ENCODE data around the gene ARFIP1. TPM values are rescaled to one million over a fixed set of nuclear protein-coding genes. Genes with fewer than 3 reads are reported as not detected.

ARFIP1 gene
- total RNA-seq, 1 donor from 2014 or later: 11.6 TPM

DNA sequence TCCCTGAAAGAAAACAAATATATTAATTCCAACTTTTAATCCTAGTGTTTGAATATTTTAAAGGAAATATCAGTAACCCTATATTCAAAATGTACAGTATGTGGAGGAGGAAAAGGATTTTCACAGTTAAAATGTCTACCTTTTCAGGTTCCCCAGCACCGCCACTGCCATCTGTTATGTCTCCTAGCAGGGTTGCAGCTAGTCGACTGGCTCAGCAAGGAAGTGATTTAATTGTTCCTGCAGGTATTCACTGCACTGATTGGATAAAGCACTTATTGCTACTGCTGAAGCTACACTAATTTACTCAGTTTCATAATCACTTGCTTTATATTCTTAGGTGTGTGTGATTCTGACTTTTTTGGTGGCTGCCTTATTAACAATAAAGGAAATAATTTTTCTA lies 90.9 kb downstream of the ARFIP1 start:
- peaks cover 0 to 9% of the 10 kb centered on the region in 2 donors for H3K36me3 ChIP-seq
- intact Hi-C loops (cut with DNase I): no loop called here
- no peak for DNase-seq (ENCODE audit: low spot score in 2 of 2)
- no peaks in the 10 kb centered on the region for H3K4me1 ChIP-seq
- no peaks in the 10 kb centered on the region for H3K27me3 ChIP-seq
- no peak overlapping the region for H3K27ac ChIP-seq
- H3K4me3 ChIP-seq: no peak overlapping the region
- no peaks in the 10 kb centered on the region for H3K9me3 ChIP-seq
- TF ChIP-seq, protein P1, sequence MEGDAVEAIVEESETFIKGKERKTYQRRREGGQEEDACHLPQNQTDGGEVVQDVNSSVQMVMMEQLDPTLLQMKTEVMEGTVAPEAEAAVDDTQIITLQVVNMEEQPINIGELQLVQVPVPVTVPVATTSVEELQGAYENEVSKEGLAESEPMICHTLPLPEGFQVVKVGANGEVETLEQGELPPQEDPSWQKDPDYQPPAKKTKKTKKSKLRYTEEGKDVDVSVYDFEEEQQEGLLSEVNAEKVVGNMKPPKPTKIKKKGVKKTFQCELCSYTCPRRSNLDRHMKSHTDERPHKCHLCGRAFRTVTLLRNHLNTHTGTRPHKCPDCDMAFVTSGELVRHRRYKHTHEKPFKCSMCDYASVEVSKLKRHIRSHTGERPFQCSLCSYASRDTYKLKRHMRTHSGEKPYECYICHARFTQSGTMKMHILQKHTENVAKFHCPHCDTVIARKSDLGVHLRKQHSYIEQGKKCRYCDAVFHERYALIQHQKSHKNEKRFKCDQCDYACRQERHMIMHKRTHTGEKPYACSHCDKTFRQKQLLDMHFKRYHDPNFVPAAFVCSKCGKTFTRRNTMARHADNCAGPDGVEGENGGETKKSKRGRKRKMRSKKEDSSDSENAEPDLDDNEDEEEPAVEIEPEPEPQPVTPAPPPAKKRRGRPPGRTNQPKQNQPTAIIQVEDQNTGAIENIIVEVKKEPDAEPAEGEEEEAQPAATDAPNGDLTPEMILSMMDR (IDR thresholded peaks at IDR 0.05): no peak

DNA sequence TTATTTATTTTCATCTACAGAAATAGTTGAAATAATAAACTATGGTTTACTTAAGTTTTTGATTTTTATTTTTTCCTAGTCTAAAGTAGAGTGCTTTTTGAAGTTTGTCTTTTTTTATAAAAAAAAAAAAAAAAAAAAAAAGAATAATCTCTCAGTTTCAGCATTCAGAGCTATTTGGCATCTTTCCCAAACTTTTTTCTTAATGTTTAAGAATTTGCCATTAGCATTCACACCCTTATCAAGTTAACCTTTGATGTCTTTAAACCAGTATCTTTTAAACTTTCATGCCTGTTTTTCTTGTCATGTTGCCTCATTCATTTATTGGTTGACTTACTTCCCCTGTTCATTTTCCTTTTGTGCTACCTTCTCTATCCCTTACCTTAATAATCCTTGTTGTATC lies 95.5 kb downstream of the ARFIP1 start:
- intact Hi-C loops (cut with DNase I): no loop called here

DNA sequence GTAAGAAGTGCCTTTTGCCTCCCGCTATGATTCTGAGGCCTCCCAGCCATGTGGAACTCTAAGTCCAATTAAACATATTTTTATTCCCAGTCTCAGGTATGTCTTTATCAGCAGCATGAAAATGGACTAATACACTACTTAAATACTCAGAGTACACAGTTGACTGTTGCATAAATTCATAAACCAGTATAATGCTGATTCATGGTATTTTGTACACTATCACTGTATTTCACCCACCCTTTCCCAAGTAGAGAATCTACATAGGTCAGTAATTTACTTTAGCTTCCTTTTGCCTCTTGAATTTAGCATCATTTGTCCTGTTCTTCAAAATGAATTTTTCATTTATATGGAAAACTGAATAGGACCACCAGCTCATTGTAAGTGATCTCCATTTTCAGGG lies 98.1 kb downstream of the ARFIP1 start:
- TF ChIP-seq, protein P1 (IDR thresholded peaks at IDR 0.05): no peak
- peaks cover 3 to 23% of the 10 kb centered on the region in 2 donors for H3K36me3 ChIP-seq
- intact Hi-C loops (cut with DNase I): no loop called here
- DNase-seq (ENCODE audit: low spot score in 2 of 2): no peak
- H3K27me3 ChIP-seq: no peaks in the 10 kb centered on the region
- no peaks in the 10 kb centered on the region for H3K4me1 ChIP-seq
- no peak overlapping the region for H3K4me3 ChIP-seq
- no peak overlapping the region for H3K27ac ChIP-seq
- H3K9me3 ChIP-seq: no peaks in the 10 kb centered on the region

More for the DNA sequence above, 95.5 kb downstream of the ARFIP1 start:
- H3K27me3 ChIP-seq: no peaks in the 10 kb centered on the region
- no peak for DNase-seq (ENCODE audit: low spot score in 2 of 2)
- H3K4me1 ChIP-seq: no peaks in the 10 kb centered on the region
- TF ChIP-seq, protein P1 (IDR thresholded peaks at IDR 0.05): no peak
- no peaks in the 10 kb centered on the region for H3K9me3 ChIP-seq
- peaks cover 0 to 23% of the 10 kb centered on the region in 2 donors for H3K36me3 ChIP-seq
- no peak overlapping the region for H3K4me3 ChIP-seq
- H3K27ac ChIP-seq: no peak overlapping the region

DNA sequence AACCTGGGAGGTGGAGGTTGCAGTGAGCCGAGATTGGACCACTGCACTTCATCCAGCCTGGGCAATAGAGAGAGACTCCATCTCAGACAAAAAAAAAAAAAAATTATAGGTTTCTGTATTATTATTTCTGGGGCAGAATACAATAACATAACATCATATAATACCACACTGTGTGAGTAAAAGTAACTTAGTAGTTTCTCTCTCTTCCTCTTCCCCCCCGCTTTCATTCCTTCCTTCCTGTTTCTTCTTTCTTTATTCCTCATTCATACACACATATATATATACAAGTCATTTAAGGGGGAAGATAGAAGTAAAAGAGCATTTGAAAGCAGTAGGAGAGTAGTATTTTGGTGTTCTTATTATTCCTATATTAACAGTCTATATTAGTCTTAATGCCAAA lies 100.5 kb downstream of the ARFIP1 start:
- Histone ChIP-seq H3K27ac (no peak overlapping the region), H3K4me1 (no peaks in the 10 kb centered on the region), H3K4me3 (no peak overlapping the region), H3K36me3 (peaks cover 3 to 20% of the 10 kb centered on the region in 2 donors), H3K9me3 (no peaks in the 10 kb centered on the region), H3K27me3 (no peaks in the 10 kb centered on the region)
- intact Hi-C loops (cut with DNase I): no loop called here
- DNase-seq (ENCODE audit: low spot score in 2 of 2): no peak
- TF ChIP-seq, protein P1 (IDR thresholded peaks at IDR 0.05): no peak

DNA sequence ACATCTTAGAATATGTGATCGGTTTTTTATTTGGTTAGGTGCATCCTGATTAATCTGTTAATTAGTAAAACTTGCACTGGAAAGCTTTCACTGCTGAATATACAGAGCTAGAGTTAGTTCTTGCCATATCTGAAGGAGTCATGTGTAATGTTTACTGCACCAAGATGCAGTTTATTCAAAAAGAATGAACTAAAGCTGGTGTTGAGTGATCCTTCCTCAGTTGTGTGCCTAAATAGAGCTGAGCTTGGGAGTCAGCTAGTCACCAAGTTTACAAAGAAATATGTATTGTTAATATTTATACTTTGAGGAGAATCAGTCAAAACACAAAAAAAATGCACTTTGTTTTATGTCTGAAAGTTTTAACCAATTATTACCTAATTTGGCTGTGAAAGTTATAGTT lies 102.2 kb downstream of the ARFIP1 start:
- DNase-seq (ENCODE audit: low spot score in 2 of 2): no peak
- Histone ChIP-seq H3K9me3 (no peaks in the 10 kb centered on the region), H3K36me3 (peaks cover 3 to 8% of the 10 kb centered on the region in 2 donors), H3K4me3 (no peak overlapping the region), H3K4me1 (no peaks in the 10 kb centered on the region), H3K27ac (no peak overlapping the region), H3K27me3 (no peaks in the 10 kb centered on the region)
- intact Hi-C loops (cut with DNase I): no loop called here
- TF ChIP-seq, protein P1 (IDR thresholded peaks at IDR 0.05): no peak

DNA sequence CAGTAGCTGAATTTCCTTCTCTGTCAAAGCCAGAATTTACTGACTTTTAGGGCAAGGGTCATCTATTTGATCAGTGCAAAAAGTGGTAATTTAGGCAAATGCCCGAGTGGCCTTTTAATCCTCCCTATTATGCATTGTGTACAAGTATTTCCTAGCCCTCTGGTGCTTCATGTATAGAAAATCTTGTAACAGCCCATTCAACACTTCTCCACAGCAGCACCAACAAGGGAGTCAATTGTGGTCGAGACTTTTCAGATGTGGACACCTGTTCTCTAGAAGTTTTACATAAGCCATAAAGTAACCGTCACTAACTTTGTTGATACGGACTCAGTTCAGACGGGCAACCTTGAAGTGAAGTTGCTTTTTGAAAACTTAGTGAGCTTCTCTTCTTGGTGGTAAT lies 105.4 kb downstream of the ARFIP1 start:
- Histone ChIP-seq H3K4me3 (no peak overlapping the region), H3K36me3 (peaks cover 6 to 18% of the 10 kb centered on the region in 2 donors), H3K9me3 (no peaks in the 10 kb centered on the region), H3K27ac (no peak overlapping the region), H3K27me3 (no peaks in the 10 kb centered on the region), H3K4me1 (no peaks in the 10 kb centered on the region)
- TF ChIP-seq, protein P1 (IDR thresholded peaks at IDR 0.05): no peak
- DNase-seq (ENCODE audit: low spot score in 2 of 2): no peak
- intact Hi-C loops (cut with DNase I): no loop called here
